Endometrial microvascular endothelial cells (primary cell): ENCODE measurements around the gene LRRC7. TPM values are rescaled to one million over a fixed set of nuclear protein-coding genes. Genes with fewer than 3 reads are reported as not detected.

Experiments used
- in situ Hi-C: cut with HindIII; loops from 2 replicates; pipeline ENCODE4 v1.10.0; 2017; ENCODE audit warnings: low sequenced_read_pairs, low pct_unique_long_range_greater_than_20kb; ENCODE audit errors: inconsistent ontology term
- total RNA-seq: library from RNA; depleted of rRNA; stranded (reverse); fragments of >200 nt; gene quantifications from one replicate; pipeline ENCODE4 v1.2.3, GENCODE V29; 2015; ENCODE audit errors: inconsistent ontology term

LRRC7 gene
- total RNA-seq, 1 donor from 2014 or later: not detected

- in situ Hi-C loops: no loop called here
These were observed 175.4 kb downstream of the LRRC7 start for GRCh38 chr1:69743146-69743545.

- in situ Hi-C loops: no loop called here
These were observed 176.7 kb downstream of the LRRC7 start for GRCh38 chr1:69744381-69744780.

GRCh38 chr1:69747207-69747606, 179.5 kb downstream of the LRRC7 start:
- in situ Hi-C loops: no loop called here

- in situ Hi-C loops: no loop called here
These were observed 182.9 kb downstream of the LRRC7 start for GRCh38 chr1:69750638-69751037.

GRCh38 chr1:69752831-69753230, 185.1 kb downstream of the LRRC7 start:
- in situ Hi-C loops: no loop called here

- in situ Hi-C loops: no loop called here
These were observed 186.8 kb downstream of the LRRC7 start for GRCh38 chr1:69754521-69754920.

- in situ Hi-C loops: no loop called here
These were observed 187.9 kb downstream of the LRRC7 start for GRCh38 chr1:69755647-69756046.

- in situ Hi-C loops: no loop called here
These were observed 198.2 kb downstream of the LRRC7 start for GRCh38 chr1:69765951-69766350.

GRCh38 chr1:69766431-69767180, 198.9 kb downstream of the LRRC7 start:
- in situ Hi-C loops: no loop called here

GRCh38 chr1:69776555-69776954, 208.8 kb downstream of the LRRC7 start:
- in situ Hi-C loops: no loop called here

GRCh38 chr1:69777423-69777822, 209.7 kb downstream of the LRRC7 start:
- in situ Hi-C loops: no loop called here

GRCh38 chr1:69777971-69778370, 210.2 kb downstream of the LRRC7 start:
- in situ Hi-C loops: no loop called here

- in situ Hi-C loops: no loop called here
These were observed 219.4 kb downstream of the LRRC7 start for GRCh38 chr1:69787151-69787550.

- in situ Hi-C loops: no loop called here
These were observed 223.6 kb downstream of the LRRC7 start for GRCh38 chr1:69791311-69791710.

GRCh38 chr1:69794831-69795230, 227.1 kb downstream of the LRRC7 start:
- in situ Hi-C loops: no loop called here

- in situ Hi-C loops: no loop called here
These were observed 247.2 kb downstream of the LRRC7 start for GRCh38 chr1:69814926-69815325.

GRCh38 chr1:69824932-69825331, 257.2 kb downstream of the LRRC7 start:
- in situ Hi-C loops: no loop called here

- in situ Hi-C loops: no loop called here
These were observed 260.0 kb downstream of the LRRC7 start for GRCh38 chr1:69827732-69828131.

- in situ Hi-C loops: no loop called here
These were observed 265.8 kb downstream of the LRRC7 start for GRCh38 chr1:69833536-69833935.

GRCh38 chr1:69834336-69834735, 266.6 kb downstream of the LRRC7 start:
- in situ Hi-C loops: no loop called here

GRCh38 chr1:69835955-69836354, 268.2 kb downstream of the LRRC7 start:
- in situ Hi-C loops: no loop called here
